Stimulated activated CD8-positive, alpha-beta memory T cell treated with anti-CD3 and anti-CD28 coated beads, Interleukin-4, amount 100 ng/mL, for 24 hours (primary cell): Measurements from ENCODE around the gene CTU2.
A peak's percentile ranks its signal among the peaks of the same experiment; 100 is the strongest.

Experiments used
- DNase-seq: peaks from one replicate; pipeline ENCODE4 v3.0.0-alpha.2; 2020; ENCODE audit warnings: low read depth

CTU2 gene

DNA sequence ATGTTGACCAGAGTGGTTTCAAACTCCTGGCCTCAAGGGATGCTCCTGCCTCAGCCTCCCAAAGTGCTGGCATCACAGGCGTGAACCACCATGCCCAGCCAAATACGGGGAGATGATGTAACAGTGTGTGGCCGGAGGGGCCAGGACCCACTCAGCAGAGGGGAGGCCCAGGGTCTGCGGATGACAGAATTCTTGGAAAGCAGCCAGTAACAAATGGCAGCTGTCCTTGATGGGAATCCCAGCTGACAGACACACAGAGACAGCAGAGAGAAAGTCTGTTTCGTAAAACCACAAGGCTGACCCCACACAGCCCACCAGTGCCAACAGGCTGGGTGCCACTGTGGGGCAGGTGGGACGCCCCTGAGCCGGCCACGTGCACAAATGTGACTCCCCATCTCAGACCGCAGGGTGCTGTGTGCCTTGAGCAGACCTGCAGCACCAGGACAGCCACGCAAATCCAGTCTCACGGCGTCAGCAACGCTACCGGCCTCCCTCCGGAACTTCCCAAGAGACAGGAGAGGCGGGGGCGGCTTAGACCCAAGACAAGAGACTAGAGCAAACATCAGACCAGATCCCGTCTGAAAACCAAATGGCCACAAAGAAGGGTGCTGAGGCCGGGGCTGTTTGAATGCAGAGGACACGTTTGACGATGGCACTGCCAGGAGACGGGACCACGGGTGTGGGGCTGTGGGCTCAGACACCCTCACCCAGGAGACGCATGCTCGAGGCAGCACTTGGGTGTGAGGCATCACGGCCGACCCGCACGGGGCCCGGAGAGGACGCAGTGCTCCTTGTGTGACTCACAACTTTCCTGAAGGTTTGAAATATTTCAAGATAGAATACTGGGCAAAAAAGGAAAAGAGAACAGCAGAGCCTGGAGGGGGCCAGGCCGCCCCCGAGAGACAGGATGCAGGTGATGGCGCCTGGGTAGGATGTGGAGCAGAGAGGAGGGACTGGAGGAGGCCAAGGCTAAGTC, 24.6 kb downstream of the CTU2 start:
- DNase-seq: no peak

DNA sequence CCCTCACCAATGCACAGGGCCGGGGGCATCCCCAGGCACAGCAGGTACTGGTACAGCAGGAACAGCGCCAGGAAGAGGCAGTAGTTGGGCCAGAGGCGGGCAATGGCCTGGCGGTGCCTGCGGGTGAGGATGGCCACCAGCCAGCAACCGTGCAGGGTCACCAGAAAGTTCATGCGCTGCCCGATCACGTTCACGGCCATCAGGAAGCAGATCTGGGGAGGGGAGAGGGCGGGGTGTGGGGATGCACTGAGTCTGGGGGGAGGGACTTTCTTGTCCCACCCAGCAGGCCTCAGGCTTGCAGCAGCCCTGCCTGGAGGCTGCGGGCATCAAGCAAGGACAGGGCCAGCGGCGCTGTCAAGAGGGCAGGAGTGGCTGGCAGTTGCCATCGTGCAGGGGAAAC, 25.4 kb downstream of the CTU2 start:
- DNase-seq: no peak

DNA sequence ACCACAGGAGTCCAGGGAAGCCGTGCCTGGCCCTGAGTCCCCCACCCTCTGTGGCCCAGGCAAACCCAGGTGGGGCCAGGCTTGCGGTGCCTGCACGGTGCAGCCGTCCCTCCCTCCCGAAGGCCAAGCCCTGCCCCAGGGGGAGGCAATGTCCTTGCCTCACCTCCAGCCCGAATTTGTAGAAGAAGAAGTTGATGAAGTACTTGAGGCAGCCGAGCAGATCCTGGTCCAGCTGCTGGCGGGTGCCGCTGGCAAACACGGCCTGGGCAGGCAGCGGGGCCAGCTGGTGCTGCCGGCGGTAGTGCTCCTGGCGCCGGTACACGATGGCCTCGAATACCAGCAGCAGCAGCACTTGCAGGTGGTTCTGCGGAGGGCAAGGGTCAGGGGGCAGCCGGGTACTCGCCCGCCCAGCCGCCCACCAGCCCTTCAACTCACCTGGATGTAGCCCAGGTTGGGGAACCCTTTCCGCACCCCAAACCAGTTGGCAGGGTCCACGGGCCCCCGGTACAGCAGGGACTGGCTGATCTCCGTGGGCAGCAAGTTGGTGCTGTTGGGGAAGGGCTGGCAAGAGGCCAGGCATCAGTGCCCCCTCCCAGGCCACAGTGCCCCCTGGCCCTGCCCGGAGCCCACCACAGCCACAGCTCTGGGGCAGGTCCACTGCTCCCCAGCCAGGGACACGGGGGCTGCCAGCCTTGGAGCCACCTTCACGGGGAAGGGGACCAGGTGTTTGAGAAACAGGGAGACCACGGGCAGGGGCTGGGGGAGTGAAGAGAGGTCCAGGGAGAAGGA, 26.1 kb downstream of the CTU2 start:
- no peak for DNase-seq

DNA sequence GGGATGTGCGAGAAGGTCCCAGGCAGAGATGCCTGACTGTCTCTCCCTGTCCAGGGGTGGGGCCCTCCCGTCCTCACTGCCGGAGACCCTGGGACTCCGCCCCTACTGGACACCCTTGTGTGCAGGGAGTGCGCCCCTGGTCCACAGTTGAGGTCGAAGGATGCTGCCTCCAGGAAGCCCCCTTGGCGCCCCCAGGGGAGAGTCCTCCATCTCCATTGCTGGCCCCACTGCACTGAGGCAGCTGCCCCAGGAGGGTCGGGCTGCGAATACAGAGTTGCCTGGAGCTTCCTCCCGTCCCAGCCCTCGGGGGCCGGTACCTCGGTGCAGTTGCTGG, 26.6 kb downstream of the CTU2 start:
- DNase-seq: no peak

DNA sequence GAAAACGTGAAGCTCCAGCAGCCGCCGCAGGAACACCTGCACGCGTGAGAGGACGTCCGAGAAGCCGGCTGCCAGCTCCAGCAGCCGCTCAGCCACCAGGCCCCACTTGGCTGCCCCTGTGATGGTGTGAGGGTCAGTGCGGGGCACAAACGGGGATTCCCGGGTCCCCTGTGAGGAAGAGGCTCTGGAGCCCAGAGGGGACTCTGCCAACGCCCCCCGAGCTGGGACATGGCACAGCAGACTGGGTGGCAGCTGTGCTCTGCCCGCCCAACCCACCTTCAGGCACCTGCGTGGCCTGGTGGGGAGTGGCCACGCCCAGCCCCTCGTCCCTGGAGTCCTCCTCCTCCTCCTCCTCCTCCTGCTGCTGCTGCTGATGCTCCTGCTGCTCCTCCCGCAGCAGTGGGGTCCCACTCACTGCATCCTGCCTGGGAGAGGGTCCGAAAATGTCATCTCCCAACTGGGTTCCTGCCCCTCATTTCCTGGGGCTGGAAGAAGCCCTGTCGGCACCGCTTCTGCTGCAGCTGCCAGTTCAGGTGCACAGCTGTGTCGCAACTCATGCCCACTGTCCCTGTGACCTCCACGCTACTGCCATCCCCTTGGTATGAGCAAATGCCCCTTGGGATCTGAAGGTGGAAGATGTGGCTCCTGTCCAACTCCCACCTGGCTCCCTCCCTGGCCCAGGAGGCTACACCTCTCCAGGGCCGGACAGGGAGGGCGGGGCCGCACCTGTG, 27.5 kb downstream of the CTU2 start:
- DNase-seq: no peak

DNA sequence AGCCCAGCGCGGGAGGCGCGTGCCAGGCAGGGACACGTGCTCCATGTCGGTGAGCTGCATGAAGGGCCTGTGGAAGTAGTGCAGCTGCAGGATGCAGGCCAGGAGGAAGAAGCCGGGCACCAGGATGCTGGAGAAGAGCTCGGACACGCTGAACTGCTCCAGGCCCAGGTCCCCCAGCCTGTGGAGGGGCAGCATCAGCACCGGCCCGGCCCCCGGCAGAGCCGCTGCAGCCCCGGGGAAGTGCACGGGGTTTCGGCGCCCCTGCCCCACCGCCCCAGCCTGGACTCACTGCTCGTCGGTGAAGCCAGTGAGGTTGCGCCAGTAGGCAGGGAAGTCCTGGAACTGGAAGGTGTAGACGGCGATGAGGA, 28.0 kb downstream of the CTU2 start:
- DNase-seq: no peak

DNA sequence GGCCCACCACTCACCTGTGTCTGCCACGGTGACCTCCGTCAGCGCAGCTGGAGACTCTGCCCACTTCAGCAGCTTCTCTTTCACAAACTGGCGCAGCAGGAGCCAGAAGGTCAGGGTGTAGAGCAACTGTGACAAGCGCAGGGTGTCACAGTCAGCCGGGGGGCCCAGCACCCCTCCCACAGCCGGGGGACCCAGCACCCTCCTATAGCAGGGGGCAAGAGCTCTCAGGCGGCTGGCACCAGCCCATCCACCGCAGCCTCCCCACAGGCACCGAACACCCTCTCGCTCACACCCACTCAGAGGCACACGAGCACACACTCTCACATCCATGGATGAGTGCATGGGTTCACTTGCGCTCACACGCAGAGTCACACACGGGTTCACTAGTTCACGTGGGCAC, 28.8 kb downstream of the CTU2 start:
- no peak for DNase-seq

DNA sequence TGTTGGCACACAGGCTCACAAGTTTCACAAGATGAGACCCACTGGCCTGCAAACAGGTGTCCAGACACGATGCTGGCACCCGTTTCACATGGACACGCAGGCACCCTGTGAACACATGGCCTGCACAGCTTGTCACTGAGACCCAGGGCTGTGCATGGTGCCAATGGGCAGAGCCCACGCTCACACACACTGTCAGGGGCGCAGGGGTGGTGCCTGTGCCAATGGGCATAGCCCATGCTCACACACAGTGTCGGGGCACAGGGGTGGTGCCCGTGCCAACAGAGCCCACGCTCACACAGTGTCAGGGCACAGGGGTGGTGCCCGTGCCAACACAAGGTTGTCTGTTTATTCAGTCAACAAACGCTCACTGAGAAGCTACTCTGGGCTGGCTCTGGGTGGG, 29.3 kb downstream of the CTU2 start:
- DNase-seq: no peak

DNA sequence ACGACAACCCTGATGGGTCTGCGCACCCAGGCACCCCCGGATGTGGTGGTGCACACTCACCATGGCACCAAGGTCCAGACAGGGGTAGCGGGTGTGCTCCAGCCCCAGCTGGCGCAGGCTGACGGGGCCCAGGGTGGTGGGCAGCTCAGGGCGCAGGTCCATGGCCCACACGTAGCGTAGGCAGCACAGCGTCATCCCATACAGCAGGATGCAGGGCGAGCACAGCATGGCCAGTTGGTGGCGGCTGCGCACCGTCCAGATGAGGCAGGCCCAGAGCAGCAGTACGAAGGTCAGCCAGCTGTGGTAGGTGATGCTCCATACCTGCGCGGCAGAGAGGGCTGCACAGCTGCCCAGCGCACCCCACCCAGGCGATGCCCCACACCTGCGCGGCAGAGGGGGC, 29.8 kb downstream of the CTU2 start:
- DNase-seq: no peak

DNA sequence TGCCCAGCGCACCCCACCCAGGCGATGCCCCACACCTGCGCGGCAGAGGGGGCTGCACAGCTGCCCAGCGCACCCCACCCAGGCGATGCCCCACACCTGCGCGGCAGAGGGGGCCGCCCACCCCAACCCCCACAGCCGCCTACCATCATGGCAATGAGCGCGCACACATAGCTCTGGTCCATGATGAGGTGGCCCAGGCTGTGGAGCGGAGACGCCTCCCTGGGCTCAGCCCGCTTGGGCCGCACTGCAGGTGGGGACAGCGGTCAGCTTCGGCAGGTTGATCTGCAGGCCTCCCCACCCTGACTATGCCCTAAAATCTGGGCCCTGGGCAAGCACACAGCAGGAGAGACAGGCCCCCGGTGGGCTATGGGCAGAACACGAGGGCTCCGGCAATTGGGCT, 30.2 kb downstream of the CTU2 start:
- DNase-seq: no peak

DNA sequence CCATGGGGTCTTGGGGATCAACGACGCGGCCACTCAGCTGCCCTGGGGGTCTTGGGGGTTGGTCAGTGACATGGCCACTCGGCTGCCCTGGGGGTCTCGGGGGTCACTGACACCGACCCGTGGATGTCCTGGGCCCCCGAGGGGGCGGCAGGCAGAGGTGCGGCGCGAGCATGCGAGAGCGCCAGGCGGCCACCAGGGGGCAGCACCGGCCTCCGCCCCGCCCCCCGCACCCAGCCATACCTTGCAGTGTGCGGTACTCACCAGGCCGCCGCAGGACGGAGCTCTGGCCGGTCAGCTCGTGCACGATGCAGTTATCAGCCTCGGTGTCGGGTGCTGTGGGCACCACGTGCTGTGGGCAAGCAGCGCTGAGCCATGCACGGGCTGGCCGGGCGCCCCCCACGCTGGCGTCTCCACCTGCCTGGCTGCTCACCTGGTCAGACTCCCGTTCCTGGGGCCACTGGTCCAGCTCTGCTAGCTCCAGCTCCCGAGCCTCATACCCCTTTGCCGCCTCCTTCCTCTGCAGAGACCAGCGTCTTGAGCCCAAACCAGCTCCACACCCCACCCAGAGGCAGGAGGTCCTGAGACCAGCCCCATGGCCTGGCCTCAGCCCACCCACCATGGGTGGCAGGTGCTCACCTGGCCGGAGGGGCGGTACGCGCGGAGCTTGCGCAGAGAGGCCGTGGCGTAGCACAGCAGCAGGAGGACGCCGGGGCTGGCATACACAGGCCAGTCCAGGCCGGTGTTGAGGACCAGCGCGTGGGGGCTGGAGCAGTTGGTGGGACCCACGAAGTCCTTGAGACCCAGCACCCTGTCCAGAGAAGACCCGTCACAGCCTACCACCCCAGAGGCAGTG, 31.2 kb downstream of the CTU2 start:
- DNase-seq: peak; percentile 72

DNA sequence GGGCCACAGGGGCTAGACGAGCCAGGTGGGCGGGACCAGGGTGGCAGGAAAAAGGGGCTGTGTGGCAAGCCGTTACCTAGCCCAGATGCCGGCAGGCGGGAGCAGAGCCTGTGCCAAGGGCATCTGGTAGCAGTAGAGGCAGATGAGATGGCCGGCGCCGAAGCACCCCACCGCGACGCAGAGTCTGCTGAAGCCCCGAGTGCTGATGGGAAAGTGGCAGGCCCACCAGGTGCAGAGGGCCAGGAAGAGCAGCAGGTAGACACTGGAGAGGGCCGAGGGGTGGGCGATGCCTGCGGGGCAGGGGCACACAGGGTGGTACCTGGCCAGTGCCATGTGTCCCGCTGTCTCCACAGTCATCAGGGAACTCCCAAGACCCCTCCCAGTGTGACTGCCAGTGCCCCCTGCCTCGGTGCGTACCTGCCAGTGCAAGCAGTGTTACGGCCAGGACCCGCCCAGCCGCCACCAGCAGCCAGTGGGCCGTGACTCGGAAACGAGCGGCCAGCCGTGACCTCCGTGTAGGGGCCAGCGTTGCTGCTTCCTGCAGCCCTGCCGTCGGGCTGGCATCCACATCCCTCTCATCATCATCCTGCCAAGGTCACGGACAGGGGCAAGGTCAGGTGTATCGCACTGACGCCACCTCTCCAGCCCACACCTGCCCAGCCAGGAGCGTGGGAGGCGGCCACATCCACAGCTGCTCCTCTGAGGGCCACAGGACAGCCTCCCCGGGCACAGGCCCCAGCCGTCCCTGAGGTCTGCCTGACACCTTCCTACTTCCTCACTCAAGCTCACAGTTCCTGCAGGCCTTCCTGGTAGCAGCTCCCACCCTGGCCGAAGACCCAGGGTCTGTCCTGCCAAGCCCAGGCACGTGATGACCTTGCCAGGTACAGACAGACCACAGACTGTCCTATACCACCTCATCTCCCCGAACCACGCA, 32.1 kb downstream of the CTU2 start:
- no peak for DNase-seq

DNA sequence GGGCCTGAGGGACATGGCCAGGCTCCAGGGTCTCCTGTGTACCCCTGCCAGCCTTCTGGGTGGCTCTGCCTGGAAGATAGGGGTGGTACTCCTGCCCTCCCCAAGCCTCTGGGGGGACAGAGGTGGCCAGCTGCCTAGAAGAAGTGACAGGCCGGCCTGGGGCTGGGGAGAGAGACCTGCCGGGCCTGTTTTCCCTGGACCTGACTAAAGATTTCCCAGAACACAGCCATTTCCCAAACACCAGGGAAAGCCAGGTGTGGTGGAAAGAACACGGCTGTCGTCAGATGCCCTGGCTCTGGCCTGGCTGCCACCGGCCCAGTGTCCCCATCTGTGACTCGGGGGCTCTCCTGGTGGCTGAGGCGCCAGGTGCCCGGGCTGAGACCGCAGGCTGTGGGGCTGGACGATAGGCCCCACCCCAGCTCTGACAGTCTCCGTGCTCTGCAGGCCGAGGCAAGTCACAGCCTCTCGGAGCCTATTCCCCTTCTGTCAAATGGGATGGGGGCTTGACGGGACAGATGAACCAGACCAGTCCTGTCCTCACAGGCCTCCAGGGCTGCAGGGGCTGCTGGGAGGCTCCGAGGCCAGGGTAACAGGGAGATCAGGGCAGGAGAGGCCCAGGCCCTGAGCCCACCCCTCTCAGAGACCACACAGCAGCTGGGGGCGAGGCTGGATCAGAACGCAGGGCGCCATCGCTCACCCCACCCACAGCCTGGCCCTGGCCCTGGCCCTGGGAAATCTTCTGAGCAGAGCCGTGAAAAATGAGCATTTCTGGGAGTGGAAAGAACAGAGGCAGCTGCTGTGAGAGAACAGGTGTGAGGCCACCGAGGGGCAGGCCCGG, 33.1 kb downstream of the CTU2 start:
- no peak for DNase-seq

DNA sequence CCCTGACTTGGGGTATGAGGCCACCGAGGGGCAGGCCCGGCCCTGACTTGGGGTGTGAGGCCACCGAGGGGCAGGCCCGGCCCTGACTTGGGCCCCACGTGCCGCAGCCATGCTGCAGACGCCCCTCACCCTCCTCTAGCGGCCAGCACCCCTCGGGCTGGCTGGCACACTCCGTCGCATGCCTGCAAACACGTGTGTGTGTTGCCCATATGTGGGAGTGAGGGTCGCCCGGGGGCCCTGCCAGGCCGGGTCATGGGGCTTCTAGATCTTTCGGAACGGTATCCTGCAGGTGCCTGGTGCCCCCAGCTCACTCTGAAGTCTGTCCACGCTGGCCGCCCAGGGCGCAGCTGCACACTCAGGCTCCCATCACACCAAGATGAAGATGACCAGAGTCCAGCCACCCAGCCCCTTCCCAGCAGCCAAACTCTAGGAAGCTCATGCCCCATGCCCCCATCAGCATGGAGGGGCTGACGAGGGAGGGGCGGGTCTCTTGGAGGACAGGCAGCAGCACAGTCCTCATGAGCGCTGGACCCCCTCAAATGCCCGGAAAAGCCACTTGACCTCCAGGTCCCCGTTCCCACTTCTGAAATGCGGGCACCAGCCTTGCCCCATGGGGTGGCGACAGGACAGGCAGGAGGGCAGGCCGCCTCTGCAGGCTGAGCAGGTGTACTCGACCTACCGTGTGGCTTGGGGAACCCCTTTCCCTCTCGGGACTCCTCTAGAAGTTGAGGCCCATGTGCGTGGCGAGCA, 33.8 kb downstream of the CTU2 start:
- no peak for DNase-seq

DNA sequence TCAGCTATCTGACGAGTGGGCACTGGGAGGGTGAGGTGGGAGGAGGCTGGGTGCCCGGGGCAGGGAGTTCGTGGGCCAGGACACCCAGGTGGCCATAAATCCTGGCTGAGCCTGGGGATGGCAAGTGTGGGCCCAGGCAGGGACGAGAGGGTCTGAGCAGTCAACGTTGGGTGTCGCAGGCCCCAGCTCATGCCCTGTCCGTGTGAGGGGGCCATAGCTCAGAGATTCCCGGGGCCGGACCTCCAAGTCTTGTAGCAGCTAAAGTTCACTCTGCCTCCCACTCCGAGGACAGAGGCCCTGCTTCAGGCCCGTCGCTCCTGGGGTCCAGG, 34.4 kb downstream of the CTU2 start:
- DNase-seq: no peak

DNA sequence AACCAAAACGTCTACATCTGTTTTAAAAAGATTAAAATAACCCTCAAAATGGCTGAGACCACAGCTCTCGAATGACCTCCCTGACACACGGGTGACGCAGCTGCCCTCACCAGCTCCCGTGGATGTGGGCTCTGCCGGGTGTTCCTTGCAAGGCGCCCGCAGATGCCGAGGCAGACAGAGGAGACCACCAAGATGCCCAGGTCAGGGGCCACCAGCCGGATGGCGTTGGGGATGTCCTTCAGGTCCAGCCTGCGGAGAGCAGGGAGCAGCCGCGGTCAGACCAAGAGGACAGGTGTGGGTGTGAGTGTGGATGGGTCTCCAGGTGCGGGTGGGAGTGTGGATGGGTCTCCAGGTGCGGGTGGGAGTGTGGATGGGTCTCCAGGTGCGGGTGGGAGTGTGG, 35.1 kb downstream of the CTU2 start:
- no peak for DNase-seq

DNA sequence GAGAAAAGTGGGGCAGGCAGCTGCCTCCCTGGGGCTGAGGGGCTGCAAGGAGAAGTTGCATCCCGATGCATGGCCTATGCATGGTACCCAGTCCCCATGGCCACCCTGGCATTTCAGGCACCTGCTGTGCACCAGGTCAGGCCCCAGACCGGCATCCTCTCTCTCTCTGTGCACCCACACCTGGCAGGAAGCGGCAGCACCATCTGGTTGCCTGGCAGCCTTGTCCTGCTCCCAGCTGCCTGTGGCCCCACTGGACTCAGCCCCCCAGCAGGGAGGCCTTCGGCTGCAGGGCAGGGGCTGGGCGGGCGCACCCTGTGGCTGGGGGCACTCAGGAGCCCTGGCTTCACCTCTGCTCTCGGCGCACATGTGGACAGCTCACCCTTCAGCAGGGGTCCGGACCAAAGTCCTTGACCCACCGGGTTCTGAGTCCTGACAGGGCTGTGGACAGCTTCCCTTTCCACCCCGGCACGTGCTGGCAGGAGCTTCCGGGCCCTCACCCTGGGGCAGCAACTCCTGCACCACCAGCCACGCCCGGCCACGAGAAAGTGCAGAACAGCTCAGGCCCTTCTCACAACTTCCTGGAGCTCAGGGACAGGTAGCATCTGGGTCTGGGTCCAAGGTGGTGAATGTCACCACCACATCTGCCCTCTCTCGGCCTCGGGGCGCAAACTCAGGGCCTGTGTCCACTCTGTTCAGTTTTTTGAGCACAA, 36.7 kb downstream of the CTU2 start:
- no peak for DNase-seq
